GM19328 (cell line): ENCODE measurements around the gene ZBTB42.

Experiments
- ATAC-seq: cut with Tn5 transposase; IDR thresholded peaks from one replicate; pipeline ENCODE4 v1.9.1; 2021; ENCODE audit warnings: mild to moderate bottlenecking, moderate library complexity; ENCODE audit not compliant: unreplicated experiment

The ZBTB42 gene

DNA sequence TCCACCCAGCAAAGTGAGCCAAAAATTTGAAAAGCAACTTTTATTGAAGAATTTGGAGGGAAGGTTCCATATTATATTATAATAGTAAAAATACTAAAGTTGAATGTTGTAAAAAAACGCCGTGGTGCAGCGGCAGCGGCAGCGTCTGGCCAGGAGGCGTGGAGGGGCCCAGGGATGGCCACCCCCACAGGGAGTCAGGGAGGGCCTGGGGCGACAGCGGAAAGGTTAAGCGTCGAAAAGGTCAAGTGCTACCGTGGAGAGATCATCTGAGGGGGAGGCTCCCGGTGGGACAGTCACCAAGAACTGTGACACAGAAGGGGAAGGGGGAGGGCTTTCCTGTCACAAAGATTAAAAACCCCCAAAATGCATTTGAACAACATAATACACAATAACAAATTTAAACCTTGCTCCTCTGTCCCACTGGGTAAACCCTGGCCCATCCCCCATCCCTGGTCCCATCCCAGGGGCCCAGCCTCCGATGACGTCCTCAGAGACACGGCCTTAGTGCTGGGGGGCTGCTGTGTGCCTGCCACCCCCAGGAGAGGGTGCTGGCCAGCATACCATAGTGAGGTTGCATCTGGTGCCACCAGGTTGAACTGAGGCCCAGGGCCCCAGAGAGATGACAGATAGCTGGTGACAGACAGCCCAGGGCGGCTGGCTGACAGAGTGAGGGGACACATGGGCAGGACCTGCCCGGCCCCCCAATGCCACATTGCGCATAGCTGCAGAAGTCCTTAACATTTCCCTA lies 31.4 kb upstream of the ZBTB42 start:
- ATAC-seq = no peak

DNA sequence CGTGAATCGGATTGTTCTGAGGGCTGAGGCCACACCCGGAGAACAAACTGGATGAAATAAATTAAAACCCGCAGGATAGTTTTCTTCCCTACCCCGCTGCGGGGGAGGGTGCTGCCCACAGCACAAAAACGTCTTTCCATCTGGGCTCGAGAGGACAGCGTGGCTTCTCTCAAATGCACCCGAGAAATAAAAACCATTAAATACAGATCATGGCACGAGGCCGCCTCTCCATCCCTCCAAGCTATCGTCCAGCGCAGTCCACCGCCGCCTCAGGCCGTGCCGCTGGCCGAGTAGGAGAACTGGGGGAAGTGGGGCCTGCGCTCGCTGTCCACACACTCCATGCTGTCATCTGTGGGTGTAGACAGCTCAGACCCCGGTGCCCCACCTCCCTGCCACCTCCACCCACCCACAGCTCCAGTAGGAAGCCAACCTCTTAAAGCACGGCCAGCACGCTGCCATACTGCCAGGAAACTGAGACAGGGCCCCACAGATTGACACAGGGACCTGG lies 30.8 kb upstream of the ZBTB42 start:
- ATAC-seq = no peak

DNA sequence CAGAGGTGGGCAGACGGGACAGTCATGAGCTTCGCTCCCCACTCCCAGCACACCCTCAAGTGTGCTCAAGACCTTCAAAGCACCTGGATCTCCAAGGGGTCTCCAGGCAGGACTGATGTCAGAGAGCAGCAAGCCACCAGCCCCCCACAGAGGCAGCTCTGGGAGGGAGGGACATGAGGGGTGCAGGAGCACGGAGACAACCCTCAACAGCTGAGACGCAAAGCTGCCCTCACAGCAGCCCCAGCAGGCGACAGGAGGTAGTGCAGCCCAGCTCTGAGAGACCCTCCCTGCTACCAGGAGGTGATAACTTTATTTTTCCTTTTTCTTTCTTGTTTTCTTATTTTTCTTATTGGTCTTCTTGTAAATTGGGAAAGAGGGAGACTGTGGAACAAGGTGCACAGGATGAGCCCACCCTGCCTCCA lies 30.0 kb upstream of the ZBTB42 start:
- no peak for ATAC-seq

DNA sequence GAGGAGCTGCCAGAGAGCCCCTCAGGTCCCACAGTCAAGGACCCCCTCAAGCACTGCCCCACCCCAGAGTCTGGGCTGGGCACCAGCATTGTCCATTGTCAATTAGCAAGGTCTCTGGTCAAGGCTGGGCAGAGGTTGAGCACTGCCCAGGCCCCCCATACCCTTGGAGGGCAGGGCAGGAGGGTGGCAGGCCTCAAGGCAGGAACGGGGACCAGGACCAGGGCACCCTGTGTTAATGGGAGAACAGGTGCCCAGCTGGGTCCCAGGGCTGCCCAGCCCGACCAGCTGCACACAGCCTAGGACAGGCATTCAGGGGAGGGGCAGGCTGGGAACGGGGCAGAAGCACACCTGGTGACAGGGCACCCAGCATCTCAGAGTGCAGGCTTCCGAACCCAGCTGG lies 29.5 kb upstream of the ZBTB42 start:
- no peak for ATAC-seq

DNA sequence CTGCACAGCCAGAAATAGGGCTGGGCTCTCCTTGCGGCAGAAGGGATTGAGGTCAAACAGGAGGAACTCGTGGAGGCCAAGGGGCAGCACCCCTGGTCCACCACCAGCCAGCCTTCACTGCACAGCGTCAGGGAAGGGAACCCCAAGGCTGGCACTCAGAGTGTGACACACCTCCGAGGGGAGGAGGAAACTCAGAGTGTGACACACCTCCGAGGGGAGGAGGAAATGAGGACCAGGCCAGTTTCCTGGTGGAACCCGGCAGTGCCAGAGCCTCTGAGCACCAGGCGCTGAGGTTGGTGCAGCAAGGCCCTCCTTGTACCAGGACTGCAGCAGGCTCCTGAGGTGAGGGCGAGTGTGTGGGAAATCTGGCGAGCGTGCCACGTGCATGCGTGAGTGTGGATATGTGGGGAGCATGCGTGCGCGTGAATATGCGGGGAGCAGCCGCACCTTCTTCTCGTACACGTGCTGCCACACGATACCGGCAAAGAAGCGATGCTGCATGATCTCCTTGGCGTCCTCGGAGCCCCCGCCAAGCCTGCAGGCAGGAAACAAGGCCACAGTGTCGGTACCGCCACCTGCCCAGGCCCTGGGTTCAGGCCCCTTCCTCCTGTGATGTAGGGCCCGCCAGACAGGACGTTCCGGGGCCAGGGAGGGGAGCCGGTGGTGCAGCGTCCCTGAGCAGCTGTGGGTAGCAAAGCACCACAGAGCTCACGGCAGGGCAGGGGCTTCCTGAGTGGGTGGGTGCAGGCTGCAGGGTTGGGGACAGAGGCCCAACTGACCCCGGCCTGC lies 28.8 kb upstream of the ZBTB42 start:
- no peak for ATAC-seq

DNA sequence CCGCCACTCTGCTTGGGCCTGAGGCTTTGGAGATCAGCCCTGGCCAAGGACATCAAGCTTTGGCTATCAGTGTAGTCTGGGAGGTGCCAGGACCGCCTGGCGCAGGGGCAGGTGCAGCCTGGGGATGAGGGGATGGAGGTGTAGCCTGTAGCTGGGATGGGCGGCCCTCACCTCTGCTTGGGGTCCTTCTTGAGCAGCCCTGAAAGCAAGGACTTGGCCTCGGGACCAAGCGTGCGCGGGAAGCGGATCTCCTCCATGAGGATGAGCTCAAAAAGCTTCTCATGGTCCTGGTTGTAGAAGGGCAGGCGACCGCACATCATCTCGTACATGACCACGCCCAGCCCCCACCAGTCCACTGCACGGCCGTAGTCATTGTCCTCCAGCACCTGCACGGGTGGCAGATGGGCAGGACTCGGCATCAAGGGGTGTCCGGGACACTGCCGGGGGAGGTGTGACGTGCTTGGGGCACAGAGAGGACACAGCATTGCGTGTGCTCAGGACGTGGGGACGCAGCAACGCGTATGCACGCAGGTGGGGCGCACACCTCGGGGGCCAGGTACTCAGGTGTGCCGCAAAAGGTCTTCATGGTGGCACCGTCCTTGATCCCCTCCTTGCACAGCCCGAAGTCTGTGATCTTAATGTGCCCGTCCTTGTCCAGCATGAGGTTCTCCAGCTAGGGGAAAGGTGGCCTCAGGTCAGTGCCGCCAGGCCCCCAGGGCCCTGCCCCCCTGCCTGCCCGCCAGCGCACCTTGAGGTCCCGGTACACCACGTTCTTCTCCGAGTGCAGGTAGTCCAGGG lies 28.0 kb upstream of the ZBTB42 start:
- no peak for ATAC-seq

DNA sequence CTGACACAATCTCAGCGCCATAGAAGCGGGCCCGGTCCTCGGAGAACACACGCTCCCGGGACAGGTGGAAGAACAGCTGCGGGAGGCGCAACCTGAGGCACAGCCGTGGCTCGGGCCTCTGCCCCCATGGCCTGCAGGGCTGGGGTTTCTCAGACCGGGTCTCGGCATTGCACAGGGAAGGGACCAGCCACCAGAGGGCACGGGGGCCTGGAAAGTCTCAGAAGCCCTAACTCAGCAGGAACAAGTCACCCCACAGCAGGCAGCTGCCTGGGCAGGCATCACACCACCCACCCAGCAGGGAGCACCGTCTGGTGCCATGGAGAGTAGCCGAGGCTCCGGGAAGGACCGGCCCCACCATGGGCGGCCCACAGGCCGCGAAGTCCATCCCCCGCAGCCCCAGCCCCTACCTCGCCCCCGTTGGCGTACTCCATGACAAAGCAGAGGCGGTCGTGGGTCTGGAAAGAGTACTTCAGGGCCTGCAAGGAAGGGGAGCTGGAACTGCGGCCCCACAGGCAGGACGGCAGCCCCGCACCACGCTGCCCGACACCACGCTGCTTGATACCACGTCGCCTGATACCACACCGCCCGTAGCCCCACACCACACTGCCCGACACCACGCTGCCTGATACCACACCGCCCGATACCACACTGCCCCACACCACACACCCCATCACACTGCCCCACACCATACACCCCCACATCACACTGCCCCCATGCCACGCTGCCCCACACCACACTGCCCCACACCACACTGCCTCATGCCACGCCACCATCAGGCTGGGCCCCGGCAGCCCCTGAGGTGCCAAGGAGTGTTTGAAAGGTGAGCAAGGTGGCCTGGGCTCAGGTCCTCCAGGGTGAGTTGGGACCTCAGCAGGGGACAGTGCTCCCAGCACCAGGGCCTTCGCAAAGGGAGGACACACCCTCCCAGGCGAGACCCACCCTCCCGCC lies 27.1 kb upstream of the ZBTB42 start:
- no peak for ATAC-seq

DNA sequence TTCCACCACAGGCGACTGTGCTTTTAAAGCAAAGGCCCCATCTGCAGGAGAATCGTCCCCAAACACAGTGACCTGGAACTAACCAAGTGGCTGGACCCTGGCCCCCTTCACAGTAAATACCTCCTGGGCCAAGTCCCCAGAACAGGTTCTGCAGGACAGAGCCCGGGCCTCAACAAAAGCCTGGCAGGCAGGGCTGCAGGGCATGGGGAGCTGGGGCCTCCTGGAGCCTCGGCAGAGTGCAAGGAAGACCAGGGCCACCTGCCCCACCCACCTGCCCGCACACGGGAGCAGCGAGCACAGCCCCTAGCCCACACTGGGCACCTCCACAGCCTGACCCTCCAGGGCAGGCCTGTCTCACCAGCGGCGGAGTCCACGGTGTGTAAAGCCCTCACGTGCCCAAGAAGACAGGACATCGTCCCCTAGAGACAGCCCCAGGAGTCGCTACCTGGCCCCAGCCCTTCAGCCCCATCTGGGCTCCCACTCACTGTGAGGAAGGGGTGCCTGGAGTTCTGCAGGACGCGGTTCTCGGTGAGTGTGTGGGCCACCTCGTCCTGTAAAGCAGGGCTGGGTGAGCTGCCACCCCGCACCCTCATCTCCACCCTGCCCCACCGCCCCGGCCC lies 26.3 kb upstream of the ZBTB42 start:
- no peak for ATAC-seq

DNA sequence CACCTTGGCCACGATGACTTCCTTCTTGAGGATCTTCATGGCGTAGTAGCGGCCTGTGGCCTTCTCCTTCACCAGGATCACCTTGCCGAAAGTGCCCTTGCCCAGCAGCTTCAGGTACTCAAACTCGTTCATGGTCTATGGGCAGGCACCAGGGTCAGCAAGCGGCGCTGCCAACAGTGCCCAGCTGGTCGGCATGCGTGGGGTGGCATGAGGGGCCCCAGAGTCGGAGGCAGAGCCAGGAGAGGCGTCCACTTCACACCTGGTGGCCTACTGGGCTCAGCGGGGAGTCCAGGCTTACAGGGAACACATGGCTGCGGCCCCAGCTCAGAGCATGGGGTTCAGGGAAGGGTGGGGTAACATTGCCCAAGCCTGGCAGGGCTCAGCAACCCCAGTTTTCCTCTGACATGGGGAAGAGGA lies 25.8 kb upstream of the ZBTB42 start:
- ATAC-seq = no peak

DNA sequence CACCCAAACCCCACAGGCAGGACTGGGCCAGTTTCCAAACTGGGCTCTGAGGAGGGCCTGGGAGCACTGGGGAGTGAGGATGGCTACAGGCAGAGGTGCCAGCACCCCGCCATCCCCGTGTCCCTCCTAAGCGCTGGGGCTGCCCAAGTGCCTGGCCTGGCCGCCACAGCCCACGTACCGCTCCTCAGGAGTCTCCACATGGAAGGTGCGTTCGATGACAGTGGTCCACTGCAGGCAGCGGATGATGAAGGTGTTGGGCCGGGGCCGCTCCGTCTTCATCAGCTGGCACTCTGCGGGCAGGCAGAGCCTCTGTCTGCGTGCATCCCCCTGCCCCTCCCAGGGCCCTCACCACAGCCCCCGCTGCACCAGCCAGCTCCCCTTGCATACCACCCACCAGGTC lies 24.4 kb upstream of the ZBTB42 start:
- no peak for ATAC-seq

DNA sequence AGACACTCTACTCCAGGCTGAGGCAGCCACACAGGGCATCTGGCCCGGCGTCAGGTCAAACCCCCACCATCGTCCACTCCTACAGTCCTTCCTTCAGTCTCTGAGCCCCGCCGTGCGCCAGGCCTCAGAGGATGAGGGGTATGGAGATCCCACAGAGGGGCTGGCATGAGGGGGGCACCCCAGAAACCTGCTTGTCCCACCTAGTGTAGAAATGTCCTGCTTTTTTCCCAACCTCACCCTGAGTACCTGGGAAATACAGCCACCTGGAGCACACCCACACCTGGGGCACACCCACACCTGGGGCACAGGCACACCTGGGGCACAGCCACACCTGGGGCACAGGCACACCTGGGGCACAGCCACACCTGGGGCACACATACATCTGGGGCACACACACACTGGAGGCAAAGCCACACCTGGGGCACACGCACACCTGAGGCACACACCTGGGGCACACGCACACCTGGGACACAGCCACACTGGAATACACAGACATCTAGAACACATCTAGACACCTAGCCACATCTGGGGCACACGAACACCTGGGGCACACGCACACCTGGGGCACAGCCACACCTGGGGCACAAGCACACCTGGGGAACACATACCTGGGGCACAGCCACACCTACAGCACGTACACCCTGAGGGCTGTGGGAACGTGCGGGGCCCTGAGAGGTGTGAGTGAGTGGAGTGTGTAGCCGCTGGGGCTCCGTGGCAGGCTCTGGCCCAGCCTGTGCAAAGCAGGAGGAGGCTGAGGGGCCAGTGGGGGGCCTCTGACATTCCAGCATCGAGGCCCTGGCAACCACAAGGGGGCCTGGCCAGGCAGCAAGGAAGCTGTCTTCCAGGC lies 23.7 kb upstream of the ZBTB42 start:
- no peak for ATAC-seq

DNA sequence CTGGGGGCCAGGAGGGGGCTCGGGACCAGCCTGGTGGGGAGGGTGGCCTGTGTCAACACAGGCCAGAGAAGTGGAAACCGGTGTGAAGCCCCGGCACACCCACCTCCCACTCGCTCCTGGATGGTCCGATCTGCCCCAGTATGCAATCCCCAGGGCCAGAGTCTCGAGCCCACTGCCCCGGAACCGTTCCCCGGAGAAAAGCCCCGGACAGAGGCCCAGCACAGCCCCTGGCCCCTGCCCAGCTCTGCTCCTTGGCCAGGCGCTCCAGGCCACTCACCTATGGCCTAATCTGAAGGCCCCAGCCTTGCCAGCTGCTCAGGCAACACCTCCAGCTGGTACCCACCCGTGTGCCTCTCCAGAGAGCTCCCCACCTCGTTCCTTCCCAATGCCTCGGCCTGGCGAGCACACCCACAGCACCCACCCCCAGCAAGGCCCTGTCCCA lies 23.1 kb upstream of the ZBTB42 start:
- ATAC-seq = no peak

DNA sequence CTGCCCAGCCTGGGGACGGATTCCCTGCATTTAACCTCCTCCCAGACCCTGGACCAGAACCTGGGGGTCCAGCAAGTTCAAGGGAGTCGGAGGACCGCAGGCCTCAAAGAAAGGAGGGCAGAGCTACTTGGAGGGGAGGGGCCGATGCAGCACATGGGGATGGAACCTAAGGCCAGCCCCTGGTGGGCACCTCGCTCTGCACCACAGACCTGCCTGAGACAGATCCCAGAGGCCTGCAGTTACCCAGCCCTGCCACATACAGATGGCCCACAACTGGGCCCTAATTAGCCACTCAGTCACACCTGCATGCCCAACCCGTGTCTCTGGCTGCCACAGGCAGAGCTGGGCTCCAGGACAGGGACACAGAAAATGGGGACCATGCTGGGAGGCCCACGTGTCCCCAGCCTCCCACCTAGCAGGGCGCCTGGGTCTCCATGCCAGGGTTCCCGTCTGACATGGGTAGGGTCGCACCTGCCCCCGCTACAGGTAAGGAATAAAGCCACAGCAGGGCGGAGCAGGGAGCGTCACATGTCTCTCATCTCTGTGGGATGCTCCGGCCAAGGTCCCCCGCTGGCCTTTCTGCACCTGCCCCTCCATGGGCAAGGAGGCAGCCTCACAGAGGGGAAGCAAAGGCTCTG lies 22.1 kb upstream of the ZBTB42 start:
- no peak for ATAC-seq

DNA sequence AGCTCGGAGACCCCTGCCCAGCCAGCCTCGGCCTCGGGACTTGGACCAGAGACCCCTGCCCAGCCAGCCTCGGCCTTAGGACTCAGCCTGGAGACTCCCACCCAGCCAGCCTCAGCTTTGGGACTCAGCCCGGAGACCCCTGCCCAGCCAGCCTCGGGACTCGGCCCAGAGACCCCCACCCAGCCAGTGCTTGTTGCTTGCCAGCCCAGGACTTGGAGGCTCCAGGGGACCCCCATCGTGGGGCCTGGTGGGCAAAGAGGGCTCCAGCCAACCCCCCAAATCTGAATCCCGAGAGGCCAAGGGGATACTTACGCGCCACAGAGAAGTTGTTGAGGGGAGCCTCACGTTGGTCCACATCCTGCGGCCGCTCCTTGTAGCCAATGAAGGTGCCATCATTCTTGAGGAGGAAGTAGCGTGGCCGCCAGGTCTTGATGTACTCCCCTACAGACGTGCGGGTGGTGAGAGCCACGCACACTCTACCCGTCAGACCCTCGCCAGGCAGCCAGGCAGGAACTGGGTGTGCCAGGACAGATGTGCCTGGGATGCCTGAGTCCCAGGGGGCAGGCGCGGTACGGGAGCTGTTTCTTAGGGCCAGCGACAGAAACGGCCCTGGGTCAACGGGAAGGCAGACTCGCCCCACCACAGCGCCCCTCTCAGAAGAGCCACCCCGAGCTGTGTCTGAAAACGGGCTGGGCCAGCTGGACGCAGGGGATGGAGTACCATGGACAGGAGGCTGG lies 21.0 kb upstream of the ZBTB42 start:
- no peak for ATAC-seq

DNA sequence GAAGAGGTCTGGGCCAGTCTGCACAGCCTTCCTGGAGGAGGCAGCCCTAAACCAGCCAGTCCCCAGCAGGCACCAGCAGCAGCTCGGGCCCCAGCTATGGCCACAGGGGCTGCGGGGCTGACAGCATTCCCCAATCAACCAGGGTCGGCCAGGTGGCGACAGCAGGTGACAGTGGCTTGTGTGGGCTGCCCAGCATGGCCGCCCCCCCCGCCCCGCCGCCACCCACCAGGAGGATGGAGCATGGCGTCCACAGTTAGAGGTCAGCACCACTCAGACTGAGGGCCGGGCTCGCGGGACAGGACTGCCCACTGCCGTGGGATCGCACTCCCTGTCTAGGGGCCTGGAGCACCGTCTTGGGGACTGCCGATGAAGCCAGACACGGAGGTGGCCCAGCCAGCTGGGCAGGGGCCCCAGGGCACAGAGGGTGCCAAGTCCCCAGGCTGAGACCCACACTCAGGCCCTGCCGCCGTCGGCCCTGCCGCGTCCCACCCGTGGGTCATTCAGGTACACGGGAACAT lies 20.3 kb upstream of the ZBTB42 start:
- ATAC-seq = no peak

DNA sequence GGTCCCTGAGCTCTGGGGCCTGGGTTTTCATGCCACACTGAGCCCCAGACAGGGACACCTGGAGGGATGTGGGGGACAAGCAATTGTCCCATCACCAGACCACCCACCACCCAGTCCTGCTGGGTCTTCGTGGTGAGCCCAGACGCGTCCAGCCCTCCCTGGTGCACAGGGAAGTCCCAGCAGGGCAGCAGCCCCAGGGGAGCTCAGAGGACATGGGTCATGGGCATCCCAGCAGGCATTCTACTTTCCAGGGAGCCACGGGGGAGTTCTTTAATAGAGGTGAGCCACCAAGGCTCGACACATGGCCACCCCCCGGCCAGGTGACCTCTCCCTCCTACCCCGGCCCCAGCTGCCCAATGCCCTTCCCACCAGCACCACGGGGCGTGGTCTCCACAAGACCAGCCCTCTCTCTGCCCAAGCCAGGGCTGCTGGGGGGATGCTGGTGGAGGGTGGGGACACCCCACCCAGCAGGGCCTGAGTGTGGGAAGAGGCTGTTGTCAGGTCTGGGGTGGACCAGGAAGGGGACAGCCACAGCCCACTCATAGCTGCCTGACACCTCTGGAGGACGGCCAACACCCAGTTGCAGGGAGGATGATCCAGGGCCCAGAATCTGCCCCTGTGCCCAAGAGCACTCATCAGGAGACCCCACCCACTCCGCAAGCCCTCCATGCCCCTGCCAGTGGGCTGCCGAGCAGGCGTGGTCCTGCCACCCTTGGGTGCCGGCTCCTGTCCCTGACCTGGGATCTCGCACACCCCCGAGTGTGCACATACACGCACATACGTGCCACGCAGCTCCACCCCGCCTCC lies 19.4 kb upstream of the ZBTB42 start:
- ATAC-seq = no peak
